GM19025 (cell line): ENCODE results near the gene LIN7A.
"Not testable (repeated sequence)": the region's sequence is repeated elsewhere in the genome, so short reads cannot be mapped to it uniquely, and the experiment has no call there.

ENCODE experiments used
- ATAC-seq: cut with Tn5 transposase; IDR thresholded peaks from one replicate; pipeline ENCODE4 v1.9.1; 2021; ENCODE audit warnings: mild to moderate bottlenecking, low read depth, moderate library complexity; ENCODE audit not compliant: unreplicated experiment

The LIN7A gene

GRCh38 chr12:80814453-80814852 is 123.3 kb downstream of the LIN7A start:
- ATAC-seq: no peak

- no peak for ATAC-seq
Measured at GRCh38 chr12:80813820-80814219, 123.9 kb downstream of the LIN7A start.

DNA sequence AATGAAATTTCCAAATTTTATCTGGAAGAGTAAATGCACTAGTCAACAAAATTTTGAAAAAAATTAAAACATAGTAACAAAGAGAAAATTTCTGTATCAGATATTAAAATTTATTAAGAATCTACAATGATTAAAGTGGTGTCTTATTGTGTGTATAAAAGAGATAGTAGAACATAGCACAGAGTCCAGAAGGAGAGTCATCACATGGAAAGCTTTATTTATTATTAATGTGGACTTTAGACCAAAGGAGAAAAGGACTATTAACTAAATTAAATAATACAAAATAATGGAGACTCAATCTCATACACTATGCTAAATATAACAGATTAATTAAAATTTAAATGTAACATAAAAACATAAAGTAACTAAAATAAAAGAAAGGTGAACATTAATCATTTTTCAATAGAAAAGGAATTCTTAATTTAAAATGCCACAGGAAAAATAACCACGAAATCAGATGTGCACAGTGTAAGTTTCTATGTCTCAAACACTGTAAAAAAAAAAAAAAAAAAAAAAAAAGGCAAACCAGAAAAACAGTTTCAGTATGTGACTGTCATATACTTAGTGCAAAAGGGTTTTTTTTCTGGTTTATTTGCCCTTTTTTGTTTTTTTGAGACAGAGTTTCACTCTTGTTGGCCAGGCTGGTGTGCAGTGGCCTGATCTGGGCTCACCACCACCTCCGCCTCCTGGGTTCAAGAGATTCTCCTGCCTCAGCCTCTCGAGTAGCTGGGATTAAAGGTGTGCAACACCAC is 125.6 kb downstream of the LIN7A start:
- no peak for ATAC-seq

GRCh38 chr12:80810874-80811273 is 126.9 kb downstream of the LIN7A start:
- no peak for ATAC-seq

DNA sequence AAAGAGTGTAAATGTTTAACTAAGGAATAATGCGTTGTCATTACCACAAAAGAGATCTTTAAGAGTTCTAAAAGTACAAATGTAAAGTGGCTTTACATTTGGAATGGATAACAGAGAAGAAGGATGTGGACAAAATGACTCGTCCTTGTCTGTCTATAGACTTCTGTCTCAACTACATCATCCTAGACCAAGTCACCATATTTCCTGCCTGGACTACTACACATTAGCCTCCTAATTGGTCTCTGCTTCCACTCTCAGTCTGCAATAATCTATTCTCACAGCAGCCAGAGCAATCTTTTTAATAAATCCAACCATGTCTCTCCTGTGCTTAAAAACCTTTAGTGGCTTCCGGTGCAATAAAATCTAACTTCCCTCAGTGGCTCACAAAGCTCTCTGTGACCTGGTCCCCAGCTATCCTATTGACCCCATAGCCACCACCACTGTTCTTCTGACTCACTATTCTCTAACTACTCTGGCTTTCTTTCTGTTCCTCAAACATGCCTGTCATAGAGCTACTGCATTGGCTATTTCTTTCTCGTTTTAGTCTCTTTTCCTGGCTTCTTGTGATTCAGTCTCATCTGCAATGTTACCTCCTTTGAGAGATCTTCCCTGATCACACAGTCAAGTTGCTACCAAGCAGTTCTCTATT is 130.0 kb downstream of the LIN7A start:
- ATAC-seq: peak; percentile 79

DNA sequence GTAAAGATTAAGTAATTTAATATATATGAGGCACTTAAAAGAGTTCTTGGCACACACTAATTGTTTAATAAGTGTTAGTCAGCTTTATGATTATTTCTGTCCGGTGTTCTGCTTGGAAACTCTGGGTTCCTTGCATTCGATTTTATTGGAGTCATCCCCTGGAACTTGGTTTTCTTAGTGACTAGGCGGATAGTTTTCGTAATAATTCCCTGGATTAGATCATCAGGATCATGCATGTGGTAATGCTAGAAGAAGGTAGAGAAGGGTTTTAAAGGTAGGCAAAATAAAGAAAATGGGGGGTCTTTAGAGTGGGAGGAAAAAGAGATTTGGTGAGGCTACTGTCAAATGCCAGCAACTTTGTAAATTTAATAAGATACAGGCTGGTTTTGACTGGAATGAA is 132.6 kb downstream of the LIN7A start:
- ATAC-seq: no peak

DNA sequence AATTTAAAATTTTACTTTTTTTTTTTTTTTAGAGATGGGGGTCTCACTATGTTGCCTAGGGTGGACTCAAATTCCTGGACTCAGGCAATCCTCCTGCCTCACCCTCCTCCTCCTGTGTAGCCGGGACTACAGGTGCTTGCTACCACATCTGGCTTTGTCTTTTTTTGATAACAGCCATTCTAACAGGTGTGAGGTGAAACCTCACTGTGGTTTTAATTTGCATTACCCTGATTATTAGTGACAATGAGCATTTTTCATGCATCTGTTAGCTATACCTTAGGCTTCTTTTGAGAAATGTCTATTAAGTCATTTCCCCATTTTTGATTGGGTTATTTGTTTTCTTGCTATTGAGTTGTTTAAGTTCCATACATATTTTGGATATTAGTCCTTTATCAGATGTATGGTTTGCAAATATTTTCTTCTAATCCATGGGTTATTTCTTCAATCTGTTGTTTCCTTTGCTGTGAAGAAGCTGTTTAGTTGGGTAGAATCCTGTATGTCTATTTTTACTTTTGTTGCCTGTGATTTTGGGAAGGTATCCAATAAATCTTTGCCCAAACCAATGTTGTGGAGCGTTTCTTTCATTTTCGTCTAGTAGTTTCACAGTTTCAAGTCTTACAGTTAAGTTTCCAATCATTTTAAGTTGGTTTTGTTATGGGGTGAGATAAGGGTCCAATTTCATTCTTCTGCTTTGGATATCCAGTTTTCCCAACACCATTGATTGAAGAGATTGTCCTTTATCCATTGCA is 134.9 kb downstream of the LIN7A start:
- ATAC-seq: peak; percentile 72

- no peak for ATAC-seq
Measured at GRCh38 chr12:80798281-80798680, 139.5 kb downstream of the LIN7A start.

DNA sequence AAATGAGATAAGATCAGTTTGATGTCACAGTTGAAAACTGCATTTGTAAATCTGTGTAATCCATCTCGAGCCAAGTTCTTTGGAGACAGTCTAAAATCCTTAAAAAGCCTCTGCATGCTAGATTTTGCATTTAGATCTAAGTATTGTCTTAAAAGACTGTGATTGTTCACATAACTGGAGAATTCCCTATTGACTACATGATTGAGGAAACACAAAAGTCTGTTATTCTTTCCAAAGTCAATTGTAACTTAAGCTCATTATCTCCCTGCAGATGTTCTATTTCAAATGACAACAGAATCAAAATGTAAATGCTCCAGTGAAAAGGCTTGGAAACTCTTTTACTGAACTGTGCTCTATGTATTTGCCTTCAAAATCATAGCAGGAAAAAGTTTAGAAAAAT is 143.2 kb downstream of the LIN7A start:
- ATAC-seq: no peak

GRCh38 chr12:80792861-80793260 is 144.9 kb downstream of the LIN7A start:
- ATAC-seq: no peak

DNA sequence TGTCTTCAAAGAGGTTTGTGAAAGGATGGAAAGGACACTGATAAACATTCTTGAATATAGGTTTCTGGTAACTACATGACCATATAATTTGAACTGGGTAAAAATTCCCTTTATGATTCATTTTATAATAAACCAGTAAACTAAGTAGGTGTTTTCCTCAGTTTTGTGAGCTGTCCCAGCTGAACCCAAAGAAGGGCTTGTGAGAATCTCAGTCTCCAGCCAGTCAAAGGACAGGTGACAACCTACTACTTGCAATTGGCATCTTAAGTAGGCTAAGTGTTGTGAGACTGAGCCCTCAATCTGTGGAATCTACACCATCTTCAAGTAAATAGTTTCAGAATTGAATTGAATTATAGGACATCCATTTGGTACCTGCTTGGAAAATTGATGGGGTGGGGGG is 145.9 kb downstream of the LIN7A start:
- no peak for ATAC-seq

DNA sequence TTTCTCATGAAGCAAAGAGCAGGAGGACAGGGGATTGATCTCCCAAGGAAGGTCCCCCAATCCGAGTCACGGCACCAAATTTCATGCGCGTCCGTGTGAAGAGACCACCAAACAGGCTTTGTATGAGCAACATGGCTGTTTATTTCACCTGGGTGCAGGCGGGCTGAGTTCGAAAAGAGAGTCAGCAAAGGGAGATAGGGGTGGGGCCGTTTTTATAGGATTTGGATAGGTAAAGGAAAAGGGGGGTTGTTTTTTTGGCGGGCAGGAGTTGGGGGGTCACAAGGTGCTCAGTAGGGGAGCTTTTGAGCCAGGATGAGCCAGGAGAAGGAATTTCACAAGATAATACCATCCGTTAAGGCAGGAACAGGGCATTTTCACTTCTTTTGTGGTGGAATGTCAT is 149.3 kb downstream of the LIN7A start:
- not testable (repeated sequence) for ATAC-seq

DNA sequence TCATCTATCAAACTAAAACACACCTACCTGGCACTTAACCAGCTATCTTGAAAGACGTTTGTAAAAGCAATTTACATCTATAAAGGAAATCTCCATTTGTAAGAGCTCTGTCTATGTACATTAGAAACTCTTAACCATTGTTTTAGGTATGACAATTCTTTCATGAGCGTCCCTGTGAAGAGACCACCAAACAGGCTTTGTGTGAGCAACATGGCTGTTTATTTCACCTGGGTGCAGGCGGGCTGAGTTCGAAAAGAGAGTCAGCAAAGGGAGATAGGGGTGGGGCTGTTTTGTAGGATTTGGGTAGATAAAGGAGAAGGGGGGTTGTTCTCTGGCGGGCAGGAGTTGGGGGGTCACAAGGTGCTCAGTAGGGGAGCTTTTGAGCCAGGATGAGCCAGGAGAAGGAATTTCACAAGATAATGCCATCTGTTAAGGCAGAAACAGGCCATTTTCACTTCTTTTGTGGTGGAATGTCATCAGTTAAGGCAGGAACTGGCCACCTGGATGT is 154.7 kb downstream of the LIN7A start:
- not testable (repeated sequence) for ATAC-seq

DNA sequence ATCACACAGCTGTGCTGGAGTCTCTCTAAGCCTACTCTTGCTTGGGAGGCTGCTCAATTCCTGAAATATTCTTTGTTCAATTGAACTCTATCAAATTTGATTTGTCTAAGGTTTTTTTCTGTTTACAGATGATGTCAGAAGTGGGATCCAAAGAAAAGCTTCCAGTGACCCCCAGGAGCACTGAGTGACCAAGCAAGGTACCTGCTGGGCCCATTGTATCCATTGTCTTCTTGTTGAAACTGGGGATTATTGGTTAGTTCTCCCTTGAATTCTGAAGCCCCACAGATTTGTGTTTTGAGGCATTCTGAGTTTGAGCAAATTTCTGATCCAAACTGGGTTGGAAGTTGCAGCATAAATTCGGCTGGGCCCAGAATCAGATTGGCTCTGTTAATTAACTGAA is 156.4 kb downstream of the LIN7A start:
- no peak for ATAC-seq

- no peak for ATAC-seq
Measured at GRCh38 chr12:80780746-80781145, 157.0 kb downstream of the LIN7A start.

DNA sequence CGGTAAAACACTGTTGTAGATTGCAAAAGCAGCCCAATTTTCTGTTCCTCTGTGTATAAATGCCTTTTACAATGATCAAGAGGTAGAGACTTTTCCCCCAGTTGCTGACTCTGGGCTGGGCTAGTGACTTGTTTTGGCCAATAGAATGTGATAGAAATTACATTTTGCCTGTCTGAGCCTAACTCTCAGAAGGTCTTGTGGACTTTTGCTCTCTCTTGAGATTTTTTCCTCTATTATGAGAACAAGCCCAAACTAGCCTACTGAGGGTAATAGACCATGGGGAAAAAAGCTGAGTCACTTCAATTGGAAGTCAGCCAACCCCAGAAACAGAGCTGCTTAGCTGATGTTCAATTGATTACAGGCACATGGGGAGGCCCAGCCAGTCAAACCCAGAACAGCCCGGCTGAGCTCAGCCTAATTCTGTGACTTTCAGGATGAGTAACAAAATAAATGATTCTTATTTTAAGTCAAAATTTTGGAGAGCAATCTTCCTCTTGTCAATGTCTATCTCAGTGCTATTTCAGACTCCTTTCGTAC is 159.7 kb downstream of the LIN7A start:
- peak; percentile 95 for ATAC-seq

GRCh38 chr12:80777587-80777986 is 160.1 kb downstream of the LIN7A start:
- ATAC-seq: peak; percentile 0

DNA sequence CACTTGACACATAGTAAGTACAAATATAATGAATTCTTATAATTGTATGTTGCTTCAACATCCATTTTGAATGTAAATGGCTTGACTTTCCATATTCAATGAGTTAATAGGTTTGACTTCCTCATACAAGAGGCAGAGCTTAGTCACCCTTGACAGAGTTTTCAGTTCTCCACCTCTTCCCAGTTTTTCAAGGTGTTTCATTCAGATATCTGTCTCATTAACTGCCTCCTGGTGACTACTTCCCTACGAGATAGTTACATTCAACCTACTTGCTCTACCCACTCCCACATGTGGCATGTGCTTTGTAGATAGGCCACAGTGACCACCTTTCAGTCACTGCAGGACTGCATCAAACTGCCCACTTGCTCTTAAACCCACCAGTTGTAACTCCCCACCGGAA is 161.0 kb downstream of the LIN7A start:
- no peak for ATAC-seq

- ATAC-seq: no peak
Measured at GRCh38 chr12:80770958-80771357, 166.8 kb downstream of the LIN7A start.

- ATAC-seq: no peak
Measured at GRCh38 chr12:80769553-80770140, 168.1 kb downstream of the LIN7A start.

GRCh38 chr12:80766897-80767296 is 170.8 kb downstream of the LIN7A start:
- ATAC-seq: peak; percentile 91
